Stimulated activated CD8-positive, alpha-beta memory T cell treated with anti-CD3 and anti-CD28 coated beads, Interleukin-12 subunit alpha, Interleukin-12 subunit beta, amount 100 ng/mL, for 24 hours (primary cell): ENCODE results near the gene DGKA.
"Not testable (repeated sequence)": the region's sequence is repeated elsewhere in the genome, so short reads cannot be mapped to it uniquely, and the experiment has no call there.

Source experiments
- DNase-seq: peaks from one replicate; pipeline ENCODE4 v3.0.0-alpha.2; 2020; ENCODE audit errors: extremely low read depth

Gene DGKA

GRCh38 chr12:55966408-55967281 lies 35.7 kb downstream of the DGKA start, which contains the start of gene CDK2:
Gene CDK2, plus strand, starts transcription at chr12:55966830. Its CDS starts 179 bp downstream, at chr12:55967009.
- peak; percentile 75 for DNase-seq

GRCh38 chr12:55969356-55969755 lies 38.4 kb downstream of the DGKA start:
- DNase-seq, result no peak

GRCh38 chr12:55970775-55971174 lies 39.8 kb downstream of the DGKA start:
- DNase-seq, result no peak

GRCh38 chr12:55972042-55972441 lies 41.1 kb downstream of the DGKA start:
- DNase-seq, result no peak

GRCh38 chr12:55972456-55972855 lies 41.5 kb downstream of the DGKA start:
- no peak for DNase-seq

GRCh38 chr12:55972911-55973598 lies 42.1 kb downstream of the DGKA start:
- DNase-seq, result no peak

- peak; percentile 94 for DNase-seq
Measured at GRCh38 chr12:55973599-55974307, 42.8 kb downstream of the DGKA start, which contains the start of gene RAB5B. Gene RAB5B, plus strand, starts transcription at chr12:55974078. Its CDS starts 12,883 bp downstream, at chr12:55986961.

GRCh38 chr12:55974308-55974730 lies 43.4 kb downstream of the DGKA start:
- DNase-seq, result no peak

- DNase-seq, result no peak
Measured at GRCh38 chr12:55978393-55978792, 47.4 kb downstream of the DGKA start.

- DNase-seq, result no peak
Measured at GRCh38 chr12:55979069-55979468, 48.1 kb downstream of the DGKA start.

GRCh38 chr12:55981882-55982281 lies 50.9 kb downstream of the DGKA start:
- DNase-seq, result not testable (repeated sequence)

- DNase-seq, result no peak
Measured at GRCh38 chr12:55982319-55982936, 51.5 kb downstream of the DGKA start.

GRCh38 chr12:55983232-55983842 lies 52.4 kb downstream of the DGKA start:
- DNase-seq, result no peak

- DNase-seq, result no peak
Measured at GRCh38 chr12:55984861-55985260, 53.9 kb downstream of the DGKA start.

- no peak for DNase-seq
Measured at GRCh38 chr12:55985341-55985740, 54.4 kb downstream of the DGKA start.

- not testable (repeated sequence) for DNase-seq
Measured at GRCh38 chr12:55985976-55986375, 55.0 kb downstream of the DGKA start.

- no peak for DNase-seq
Measured at GRCh38 chr12:55991110-55991509, 60.1 kb downstream of the DGKA start.

GRCh38 chr12:55993230-55993853 lies 62.4 kb downstream of the DGKA start:
- DNase-seq, result no peak

GRCh38 chr12:55995366-55995765 lies 64.4 kb downstream of the DGKA start:
- no peak for DNase-seq

GRCh38 chr12:55996201-55996714 lies 65.3 kb downstream of the DGKA start:
- no peak for DNase-seq
